22Rv1 (cell line): Measurements from ENCODE around the gene TGFBI.

Experiments used
- H3K27ac ChIP-seq: fragments of 450-650 bp; 2 replicates; pipeline ENCODE4 v1.5.1; 2017
- CTCF ChIP-seq: fragments of 450-650 bp; IDR thresholded peaks from 2 replicates; pipeline ENCODE4 v1.5.1; 2017; ENCODE audit warnings: mild to moderate bottlenecking
- ZFX ChIP-seq: fragments of 450-650 bp; IDR thresholded peaks from 2 replicates; pipeline ENCODE4 v1.6.1; 2017; ENCODE audit warnings: antibody characterized with exemption, borderline replicate concordance

Gene TGFBI

GRCh38 chr5:136061630-136062365, 33.0 kb downstream of the TGFBI start:
- H3K27ac ChIP-seq, result no peak overlapping the region
- no peak for TF ChIP-seq ZFX
- no peak for TF ChIP-seq CTCF

- no peak for TF ChIP-seq ZFX
- TF ChIP-seq CTCF, result peak; percentile 54
- no peak overlapping the region for H3K27ac ChIP-seq
These were observed 33.8 kb downstream of the TGFBI start for GRCh38 chr5:136062366-136063274.

- no peak overlapping the region for H3K27ac ChIP-seq
- TF ChIP-seq CTCF, result no peak
- no peak for TF ChIP-seq ZFX
These were observed 35.1 kb downstream of the TGFBI start for GRCh38 chr5:136063778-136064465.

DNA sequence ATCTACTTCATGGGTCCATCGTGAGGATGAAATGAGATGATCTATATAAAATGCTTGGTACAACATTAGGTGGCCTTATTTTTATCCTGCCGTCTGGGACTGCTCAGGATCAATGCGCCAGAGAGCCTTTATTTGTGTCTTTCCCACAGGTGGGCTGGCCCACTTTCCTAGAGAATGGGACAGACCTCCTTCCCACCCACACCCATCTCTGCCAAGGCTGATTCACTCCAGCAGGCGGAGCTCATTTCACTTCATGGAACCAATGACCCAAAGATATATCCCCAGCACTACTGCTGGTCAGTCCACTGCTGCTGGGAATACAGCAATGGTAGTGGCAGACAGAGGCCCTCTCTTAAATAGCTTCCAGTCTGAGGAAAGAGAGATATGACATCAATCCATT, 35.7 kb downstream of the TGFBI start:
- no peak overlapping the region for H3K27ac ChIP-seq
- TF ChIP-seq ZFX (no peak), CTCF (peak; percentile 13; the same call in 1 of the 2 replicates)

GRCh38 chr5:136065588-136065987, 36.8 kb downstream of the TGFBI start:
- no peak for TF ChIP-seq CTCF
- no peak for TF ChIP-seq ZFX
- H3K27ac ChIP-seq, result no peak overlapping the region

DNA sequence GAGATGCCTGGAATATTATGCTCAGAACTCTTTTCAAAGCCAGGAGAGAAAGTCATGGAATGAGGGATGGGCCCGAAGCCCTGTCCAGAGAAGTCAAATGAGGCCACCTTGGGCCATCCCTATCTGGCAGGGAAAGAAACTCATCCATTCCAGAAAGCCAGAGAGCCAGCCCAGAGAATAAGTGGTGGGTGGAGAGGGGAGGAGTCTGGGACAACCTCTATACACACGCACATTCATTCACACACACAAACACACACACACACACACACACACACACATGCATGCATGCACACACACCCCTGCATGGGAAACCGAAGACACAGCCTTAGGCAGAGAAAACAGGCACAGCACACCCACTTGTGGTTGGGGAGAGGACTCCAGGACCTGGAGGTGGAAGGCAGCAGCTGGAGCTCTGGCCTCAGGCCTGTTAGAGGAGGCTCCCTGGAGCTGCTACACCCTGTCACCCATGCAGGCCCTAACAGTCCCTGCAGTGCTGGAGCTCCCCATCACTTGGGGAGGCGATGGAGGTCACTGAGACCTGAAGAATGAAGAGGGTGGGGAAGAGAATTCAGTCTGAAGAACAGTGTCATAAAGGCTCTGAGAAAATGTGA, 38.0 kb downstream of the TGFBI start:
- no peak for TF ChIP-seq ZFX
- TF ChIP-seq CTCF, result no peak
- no peak overlapping the region for H3K27ac ChIP-seq
